ENCODE data around the gene UBE2J2. TPM values are rescaled to one million over a fixed set of nuclear protein-coding genes. Genes with fewer than 3 reads are reported as not detected.

The UBE2J2 gene
- total RNA-seq, 3 donors from 2014 or later, result 37.0 to 39.8 (median 37.4) TPM

DNA sequence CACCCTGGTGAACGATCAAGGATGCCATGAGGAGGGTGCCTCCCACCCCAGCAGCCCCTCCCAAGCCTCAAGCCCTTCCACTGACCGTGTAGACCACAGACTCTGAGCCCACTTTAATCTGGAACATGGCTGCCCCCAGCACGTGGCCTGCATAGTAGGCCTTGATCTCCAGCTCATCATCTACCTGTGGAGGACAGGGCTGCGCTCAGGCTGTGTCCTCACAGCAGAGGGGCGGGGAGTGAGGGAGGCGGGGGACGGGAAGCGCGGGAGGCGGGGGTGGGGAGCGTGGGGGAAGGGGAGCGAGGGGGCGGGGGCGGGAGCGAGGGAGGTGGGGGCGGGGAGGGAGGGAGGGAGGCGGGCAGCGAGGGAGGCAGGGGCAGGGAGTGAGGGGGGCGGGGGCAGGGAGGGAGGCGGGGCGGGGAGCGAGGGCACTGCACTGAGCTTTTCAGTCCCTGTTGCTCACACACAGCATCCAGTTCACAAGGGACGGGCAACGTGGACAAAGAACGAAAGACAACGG lies 41.8 kb upstream of the UBE2J2 start:
- DNase-seq (ENCODE audit: low spot score in 2 of 2), result no peak
- Histone ChIP-seq H3K27ac (no peak overlapping the region), H3K4me3 (no peak overlapping the region), H3K36me3 (peaks cover 5% of the 10 kb centered on the region), H3K9me3 (no peaks in the 10 kb centered on the region), H3K4me1 (peaks cover 0 to 10% of the 10 kb centered on the region in 2 donors), H3K27me3 (no peaks in the 10 kb centered on the region)
- TF ChIP-seq POLR2A (IDR thresholded peaks at IDR 0.05), result no peak
- TF ChIP-seq POLR2AphosphoS5 (IDR thresholded peaks at IDR 0.05), result no peak
- TF ChIP-seq, protein P1, sequence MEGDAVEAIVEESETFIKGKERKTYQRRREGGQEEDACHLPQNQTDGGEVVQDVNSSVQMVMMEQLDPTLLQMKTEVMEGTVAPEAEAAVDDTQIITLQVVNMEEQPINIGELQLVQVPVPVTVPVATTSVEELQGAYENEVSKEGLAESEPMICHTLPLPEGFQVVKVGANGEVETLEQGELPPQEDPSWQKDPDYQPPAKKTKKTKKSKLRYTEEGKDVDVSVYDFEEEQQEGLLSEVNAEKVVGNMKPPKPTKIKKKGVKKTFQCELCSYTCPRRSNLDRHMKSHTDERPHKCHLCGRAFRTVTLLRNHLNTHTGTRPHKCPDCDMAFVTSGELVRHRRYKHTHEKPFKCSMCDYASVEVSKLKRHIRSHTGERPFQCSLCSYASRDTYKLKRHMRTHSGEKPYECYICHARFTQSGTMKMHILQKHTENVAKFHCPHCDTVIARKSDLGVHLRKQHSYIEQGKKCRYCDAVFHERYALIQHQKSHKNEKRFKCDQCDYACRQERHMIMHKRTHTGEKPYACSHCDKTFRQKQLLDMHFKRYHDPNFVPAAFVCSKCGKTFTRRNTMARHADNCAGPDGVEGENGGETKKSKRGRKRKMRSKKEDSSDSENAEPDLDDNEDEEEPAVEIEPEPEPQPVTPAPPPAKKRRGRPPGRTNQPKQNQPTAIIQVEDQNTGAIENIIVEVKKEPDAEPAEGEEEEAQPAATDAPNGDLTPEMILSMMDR (IDR thresholded peaks at IDR 0.05), result no peak
- intact Hi-C loops (cut with DNase I; ENCODE audit: low total_unique reads), result no loop called here

DNA sequence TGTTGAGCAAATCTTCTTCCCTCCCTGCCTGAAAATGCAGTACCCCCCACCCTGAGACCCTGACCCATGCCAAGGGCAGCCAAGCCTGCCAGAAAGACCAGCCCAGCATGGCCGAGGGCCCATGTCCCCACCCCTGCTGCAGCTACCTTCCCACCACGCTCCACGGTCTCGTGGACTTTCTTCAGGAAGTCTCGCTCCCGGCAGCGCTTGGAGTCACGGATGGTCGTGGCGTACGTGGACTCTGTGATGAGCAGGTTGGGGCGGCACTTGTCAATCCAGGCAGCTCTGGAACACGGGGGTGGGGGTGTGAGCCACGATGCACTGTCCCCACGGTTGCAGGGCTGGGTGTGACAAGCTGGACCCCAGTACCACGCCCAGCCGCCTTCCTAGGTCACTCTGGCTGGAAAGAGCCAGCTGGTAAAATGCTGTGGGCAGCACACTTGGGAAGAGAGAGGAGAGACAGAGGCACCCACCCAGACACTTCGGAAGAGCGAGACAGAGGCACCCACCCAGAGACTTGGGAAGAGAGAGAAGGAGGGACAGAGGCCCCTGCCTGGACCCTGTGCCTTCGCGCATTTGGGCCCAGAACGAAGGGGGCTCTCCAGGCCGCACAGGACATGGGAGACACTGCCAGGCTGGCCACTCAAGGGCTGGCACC lies 41.2 kb upstream of the UBE2J2 start:
- Histone ChIP-seq H3K4me3 (no peak overlapping the region), H3K4me1 (peaks cover 0 to 14% of the 10 kb centered on the region in 2 donors), H3K27ac (no peak overlapping the region), H3K9me3 (no peaks in the 10 kb centered on the region), H3K36me3 (peaks cover 5% of the 10 kb centered on the region), H3K27me3 (no peaks in the 10 kb centered on the region)
- TF ChIP-seq POLR2A (IDR thresholded peaks at IDR 0.05) (no peak), POLR2AphosphoS5 (IDR thresholded peaks at IDR 0.05) (no peak)
- TF ChIP-seq, protein P1 (IDR thresholded peaks at IDR 0.05), result no peak
- intact Hi-C loops (cut with DNase I; ENCODE audit: low total_unique reads), result no loop called here
- DNase-seq (ENCODE audit: low spot score in 2 of 2), result no peak

- intact Hi-C loops (cut with DNase I; ENCODE audit: low total_unique reads), result no loop called here
- no peak overlapping the region for H3K27ac ChIP-seq
- H3K27me3 ChIP-seq, result no peaks in the 10 kb centered on the region
- TF ChIP-seq POLR2AphosphoS5 (IDR thresholded peaks at IDR 0.05) (no peak), POLR2A (IDR thresholded peaks at IDR 0.05) (no peak)
- TF ChIP-seq, protein P1 (IDR thresholded peaks at IDR 0.05), result no peak
- DNase-seq (ENCODE audit: low spot score in 2 of 2), result no peak
- H3K4me1 ChIP-seq, result peaks cover 2 to 18% of the 10 kb centered on the region in 2 donors
- H3K9me3 ChIP-seq, result no peaks in the 10 kb centered on the region
- peaks cover 5% of the 10 kb centered on the region for H3K36me3 ChIP-seq
- no peak overlapping the region for H3K4me3 ChIP-seq
Measured at GRCh38 chr1:1314237-1314586, 40.6 kb upstream of the UBE2J2 start.

- Histone ChIP-seq H3K27ac (no peak overlapping the region), H3K36me3 (peaks cover 5% of the 10 kb centered on the region), H3K27me3 (no peaks in the 10 kb centered on the region), H3K4me1 (peaks cover 3 to 18% of the 10 kb centered on the region in 2 donors), H3K9me3 (no peaks in the 10 kb centered on the region), H3K4me3 (no peak overlapping the region)
- DNase-seq (ENCODE audit: low spot score in 2 of 2), result no peak
- intact Hi-C loops (cut with DNase I; ENCODE audit: low total_unique reads), result no loop called here
- TF ChIP-seq, protein P1 (IDR thresholded peaks at IDR 0.05), result no peak
- no peak for TF ChIP-seq POLR2A (IDR thresholded peaks at IDR 0.05)
- TF ChIP-seq POLR2AphosphoS5 (IDR thresholded peaks at IDR 0.05), result no peak
Measured at GRCh38 chr1:1313500-1314236, 40.0 kb upstream of the UBE2J2 start.
